Measurements from ENCODE around the gene CD160.
"Not testable (repeated sequence)": the region's sequence is repeated elsewhere in the genome, so short reads cannot be mapped to it uniquely, and the experiment has no call there.

The CD160 gene

GRCh38 chr1:145708063-145708462, 11.2 kb upstream of the CD160 start:
- DNase-seq (ENCODE audit: low read depth in 2 of 3, low spot score in 2 of 3): no peak

- DNase-seq (ENCODE audit: low read depth in 2 of 3, low spot score in 2 of 3): no peak
Observed at GRCh38 chr1:145710291-145711027, 8.8 kb upstream of the CD160 start.

- DNase-seq (ENCODE audit: low read depth in 2 of 3, low spot score in 2 of 3): no peak
Observed at GRCh38 chr1:145711213-145711651, 8.1 kb upstream of the CD160 start.

GRCh38 chr1:145714524-145715111, 4.7 kb upstream of the CD160 start:
- no peak for DNase-seq (ENCODE audit: low read depth in 2 of 3, low spot score in 2 of 3)

GRCh38 chr1:145716641-145717345, 2.5 kb upstream of the CD160 start:
- no peak for DNase-seq (ENCODE audit: low read depth in 2 of 3, low spot score in 2 of 3)

GRCh38 chr1:145717833-145718232, 1.5 kb upstream of the CD160 start:
- DNase-seq (ENCODE audit: low read depth in 2 of 3, low spot score in 2 of 3): no peak

GRCh38 chr1:145718465-145718864, 834 bp upstream of the CD160 start:
- DNase-seq (ENCODE audit: low read depth in 2 of 3, low spot score in 2 of 3): not testable (repeated sequence)

GRCh38 chr1:145720556-145720877, 1.2 kb downstream of the CD160 start:
- DNase-seq (ENCODE audit: low read depth in 2 of 3, low spot score in 2 of 3): no peak

GRCh38 chr1:145720878-145721671, 1.8 kb downstream of the CD160 start:
- peak; percentile 56 to 76 (median 70) for DNase-seq (ENCODE audit: low read depth in 2 of 3, low spot score in 2 of 3)

- not testable (repeated sequence) for DNase-seq (ENCODE audit: low read depth in 2 of 3, low spot score in 2 of 3)
Observed at GRCh38 chr1:145726193-145726592, 6.9 kb downstream of the CD160 start.

- no peak for DNase-seq (ENCODE audit: low read depth in 2 of 3, low spot score in 2 of 3)
Observed at GRCh38 chr1:145729196-145729595, 9.9 kb downstream of the CD160 start.

- DNase-seq (ENCODE audit: low read depth in 2 of 3, low spot score in 2 of 3): no peak
Observed at GRCh38 chr1:145729666-145730436, 10.6 kb downstream of the CD160 start.

GRCh38 chr1:145730467-145730866, 11.2 kb downstream of the CD160 start:
- no peak for DNase-seq (ENCODE audit: low read depth in 2 of 3, low spot score in 2 of 3)

- no peak for DNase-seq (ENCODE audit: low read depth in 2 of 3, low spot score in 2 of 3)
Observed at GRCh38 chr1:145730900-145731299, 11.6 kb downstream of the CD160 start.

GRCh38 chr1:145736191-145736590, 16.9 kb downstream of the CD160 start:
- DNase-seq (ENCODE audit: low read depth in 2 of 3, low spot score in 2 of 3): no peak

GRCh38 chr1:145740269-145740668, 21.0 kb downstream of the CD160 start:
- DNase-seq (ENCODE audit: low read depth in 2 of 3, low spot score in 2 of 3): no peak

GRCh38 chr1:145747398-145748247, 28.3 kb downstream of the CD160 start:
- no peak for DNase-seq (ENCODE audit: low read depth in 2 of 3, low spot score in 2 of 3)

- no peak for DNase-seq (ENCODE audit: low read depth in 2 of 3, low spot score in 2 of 3)
Observed at GRCh38 chr1:145750426-145750825, 31.1 kb downstream of the CD160 start.

GRCh38 chr1:145751491-145752037, 32.3 kb downstream of the CD160 start:
- DNase-seq (ENCODE audit: low read depth in 2 of 3, low spot score in 2 of 3): no peak

GRCh38 chr1:145757420-145757819, 38.1 kb downstream of the CD160 start:
- DNase-seq (ENCODE audit: low read depth in 2 of 3, low spot score in 2 of 3): no peak

All from activated CD8-positive, alpha-beta memory T cell treated with anti-CD3 and anti-CD28 coated beads for 48 hours (primary cell).